Astrocyte of the cerebellum (primary cell): ENCODE measurements around the gene CHMP3.
"Not testable (repeated sequence)": the region's sequence is repeated elsewhere in the genome, so short reads cannot be mapped to it uniquely, and the experiment has no call there.

Experiments
- DNase-seq: peaks from one replicate; pipeline ENCODE4 v3.0.0-alpha.2; 2011; ENCODE audit warnings: low read depth
- H3K4me3 ChIP-seq: 2 replicates; pipeline ENCODE4 v1.5.1; 2011; ENCODE audit warnings: mild to moderate bottlenecking, low read depth, low read length, moderate library complexity
- in situ Hi-C: cut with HindIII; loops from 2 replicates; pipeline ENCODE4 v1.10.0; 2017; ENCODE audit warnings: low sequenced_read_pairs
- TF ChIP-seq, protein P1 (sequence below): IDR thresholded peaks from 2 replicates; pipeline ENCODE4 v1.5.1; 2012; ENCODE audit warnings: low read length, low read depth, moderate library complexity, mild to moderate bottlenecking; ENCODE audit errors: missing control alignments

CHMP3 gene

DNA sequence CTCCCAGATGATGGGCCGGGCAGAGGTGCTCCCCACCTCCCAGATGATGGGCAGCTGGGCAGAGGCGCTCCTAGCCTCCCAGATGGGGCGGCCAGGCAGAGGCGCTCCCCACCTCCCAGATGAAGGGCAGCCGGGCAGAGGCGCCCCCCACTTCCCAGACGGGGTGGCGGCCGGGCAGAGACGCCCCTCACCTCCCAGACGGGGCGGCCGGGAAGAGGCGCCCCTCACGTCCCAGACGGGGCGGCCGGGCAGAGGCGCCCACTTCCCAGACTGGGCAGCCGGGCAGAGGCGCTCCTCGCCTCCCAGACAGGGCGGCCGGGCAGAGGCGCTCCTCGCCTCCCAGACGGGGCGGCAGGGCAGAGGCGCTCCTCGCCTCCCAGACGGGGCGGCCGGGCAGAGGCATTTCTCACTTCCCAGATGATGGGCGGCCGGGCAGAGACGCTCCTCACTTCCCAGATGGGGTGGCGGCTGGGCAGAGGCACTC, 14.3 kb downstream of the CHMP3 start:
- H3K4me3 ChIP-seq, DNase-seq, in situ Hi-C loops: not testable (repeated sequence)

DNA sequence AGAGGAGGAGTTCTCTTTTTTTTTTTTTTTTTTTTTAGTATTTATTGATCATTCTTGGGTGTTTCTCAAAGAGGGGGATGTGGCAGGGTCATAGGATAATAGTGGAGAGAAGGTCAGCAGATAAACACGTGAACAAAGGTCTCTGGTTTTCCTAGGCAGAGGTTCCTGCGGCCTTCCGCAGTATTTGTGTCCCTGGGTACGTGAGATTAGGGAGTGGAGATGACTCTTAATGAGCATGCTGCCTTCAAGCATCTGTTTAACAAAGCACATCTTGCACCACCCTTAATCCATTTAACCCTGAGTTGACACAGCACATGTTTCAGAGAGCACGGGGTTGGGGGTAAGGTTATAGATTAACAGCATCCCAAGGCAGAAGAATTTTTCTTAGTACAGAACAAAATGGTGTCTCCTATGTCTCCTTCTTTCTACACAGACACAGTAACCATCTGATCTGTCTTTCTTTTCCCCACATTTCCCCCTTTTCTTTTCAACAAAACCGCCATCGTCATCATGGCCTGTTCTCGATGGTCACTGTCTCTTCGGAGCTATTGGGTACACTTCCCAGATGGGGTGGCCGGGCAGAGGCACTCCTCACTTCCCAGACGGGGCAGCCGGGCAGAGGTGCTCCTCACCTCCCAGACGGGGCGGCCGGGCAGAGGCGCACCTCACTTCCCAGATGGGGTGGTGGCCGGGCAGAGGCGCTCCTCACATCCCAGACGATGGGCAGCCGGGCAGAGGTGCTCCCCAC, 14.9 kb downstream of the CHMP3 start:
- H3K4me3 ChIP-seq, DNase-seq, in situ Hi-C loops: not testable (repeated sequence)

DNA sequence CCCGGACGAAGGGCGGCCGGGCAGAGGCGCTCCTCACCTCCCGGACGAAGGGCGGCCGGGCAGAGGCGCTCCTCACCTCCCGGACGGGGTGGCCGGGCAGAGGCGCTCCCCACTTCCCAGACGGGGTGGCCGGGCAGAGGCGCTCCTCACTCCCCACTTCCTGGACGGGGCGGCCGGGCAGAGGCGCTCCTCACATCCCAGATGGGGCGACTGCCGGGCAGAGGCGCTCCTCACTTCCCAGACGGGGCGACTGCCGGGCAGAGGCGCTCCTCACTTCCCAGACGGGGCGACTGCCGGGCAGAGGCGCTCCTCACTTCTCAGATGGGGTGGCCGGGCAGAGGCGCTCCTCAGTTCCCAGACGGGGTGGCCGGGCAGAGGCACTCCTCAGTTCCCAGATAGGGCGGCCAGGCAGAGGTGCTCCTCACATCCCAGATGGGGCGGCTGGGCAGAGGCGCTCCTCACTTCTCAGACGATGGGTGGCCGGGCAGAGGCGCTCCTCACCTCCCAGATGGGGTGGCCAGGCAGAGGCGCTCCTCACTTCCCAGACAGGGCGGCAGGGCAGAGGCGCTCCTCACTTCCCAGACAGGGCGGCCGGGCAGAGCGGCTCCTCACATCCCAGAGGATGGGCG, 17.8 kb downstream of the CHMP3 start:
- in situ Hi-C loops, H3K4me3 ChIP-seq, DNase-seq: not testable (repeated sequence)

DNA sequence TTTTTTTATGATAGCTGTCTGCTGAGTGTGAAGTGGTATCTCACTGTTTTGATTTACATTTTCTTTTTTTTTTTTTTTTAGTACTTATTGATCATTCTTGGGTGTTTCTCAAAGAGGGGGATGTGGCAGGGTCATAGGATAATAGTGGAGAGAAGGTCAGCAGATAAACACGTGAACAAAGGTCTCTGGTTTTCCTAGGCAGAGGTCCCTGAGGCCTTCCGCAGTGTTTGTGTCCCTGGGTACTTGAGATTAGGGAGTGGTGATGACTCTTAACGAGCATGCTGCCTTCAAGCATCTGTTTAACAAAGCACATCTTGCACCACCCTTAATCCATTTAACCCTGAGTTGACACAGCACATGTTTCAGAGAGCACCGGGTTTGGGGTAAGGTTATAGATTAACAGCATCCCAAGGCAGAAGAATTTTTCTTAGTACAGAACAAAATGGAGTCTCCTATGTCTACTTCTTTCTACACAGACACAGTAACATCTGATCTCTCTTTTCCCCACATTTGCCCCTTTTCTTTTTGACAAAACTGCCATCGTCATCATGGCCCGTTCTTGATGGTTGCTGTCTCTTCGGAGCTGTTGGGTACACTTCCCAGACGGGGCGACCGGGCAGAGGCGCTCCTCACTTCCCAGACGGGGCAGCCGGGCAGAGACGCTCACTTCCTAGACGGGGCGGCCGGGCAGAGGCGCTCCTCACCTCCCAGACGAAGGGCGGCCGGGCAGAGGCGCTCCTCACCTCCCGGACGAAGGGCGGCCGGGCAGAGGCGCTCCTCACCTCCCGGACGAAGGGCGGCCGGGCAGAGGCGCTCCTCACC, 18.8 kb downstream of the CHMP3 start:
- H3K4me3 ChIP-seq, DNase-seq, in situ Hi-C loops: not testable (repeated sequence)

DNA sequence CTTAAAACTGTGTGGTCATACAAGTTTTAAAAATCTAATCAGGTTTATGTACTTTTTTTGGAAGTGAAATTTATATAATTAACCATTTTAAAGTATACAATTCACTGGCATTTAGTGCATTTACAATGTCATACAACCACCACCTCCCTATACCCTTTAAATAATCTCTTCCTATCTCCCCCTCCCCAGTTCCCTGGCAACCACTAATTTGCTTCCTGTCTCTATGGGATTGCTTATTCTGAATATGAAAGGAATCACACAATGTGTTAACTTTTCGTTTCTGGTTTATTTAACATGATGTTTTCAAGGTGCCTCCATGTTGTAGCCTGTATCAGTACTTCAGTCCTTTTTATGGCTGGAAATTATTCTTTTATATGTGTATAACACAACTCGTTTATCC, 19.4 kb downstream of the CHMP3 start:
- DNase-seq = no peak
- TF ChIP-seq, protein P1, sequence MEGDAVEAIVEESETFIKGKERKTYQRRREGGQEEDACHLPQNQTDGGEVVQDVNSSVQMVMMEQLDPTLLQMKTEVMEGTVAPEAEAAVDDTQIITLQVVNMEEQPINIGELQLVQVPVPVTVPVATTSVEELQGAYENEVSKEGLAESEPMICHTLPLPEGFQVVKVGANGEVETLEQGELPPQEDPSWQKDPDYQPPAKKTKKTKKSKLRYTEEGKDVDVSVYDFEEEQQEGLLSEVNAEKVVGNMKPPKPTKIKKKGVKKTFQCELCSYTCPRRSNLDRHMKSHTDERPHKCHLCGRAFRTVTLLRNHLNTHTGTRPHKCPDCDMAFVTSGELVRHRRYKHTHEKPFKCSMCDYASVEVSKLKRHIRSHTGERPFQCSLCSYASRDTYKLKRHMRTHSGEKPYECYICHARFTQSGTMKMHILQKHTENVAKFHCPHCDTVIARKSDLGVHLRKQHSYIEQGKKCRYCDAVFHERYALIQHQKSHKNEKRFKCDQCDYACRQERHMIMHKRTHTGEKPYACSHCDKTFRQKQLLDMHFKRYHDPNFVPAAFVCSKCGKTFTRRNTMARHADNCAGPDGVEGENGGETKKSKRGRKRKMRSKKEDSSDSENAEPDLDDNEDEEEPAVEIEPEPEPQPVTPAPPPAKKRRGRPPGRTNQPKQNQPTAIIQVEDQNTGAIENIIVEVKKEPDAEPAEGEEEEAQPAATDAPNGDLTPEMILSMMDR = no peak
- in situ Hi-C loops = no loop called here
- no peak overlapping the region for H3K4me3 ChIP-seq

DNA sequence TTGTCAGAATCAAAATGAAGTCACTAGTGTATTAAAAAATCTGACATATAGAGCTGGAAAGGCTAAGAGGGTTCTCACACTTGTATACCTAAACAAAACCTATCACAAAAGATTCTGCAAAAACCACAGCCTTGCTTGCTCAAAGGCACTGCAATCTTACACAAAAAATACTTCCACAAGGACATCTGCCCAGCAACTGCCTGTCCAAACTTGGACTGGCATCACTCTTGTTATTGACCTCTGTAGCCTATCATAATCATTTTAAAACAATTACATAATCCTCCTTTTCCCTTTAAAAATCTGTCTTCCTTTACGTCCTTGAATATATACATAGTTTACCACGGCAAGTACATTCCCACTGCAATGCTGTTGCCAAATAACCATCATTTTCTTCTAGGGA, 19.9 kb downstream of the CHMP3 start:
- in situ Hi-C loops = no loop called here
- no peak for DNase-seq
- no peak overlapping the region for H3K4me3 ChIP-seq
- TF ChIP-seq, protein P1 = no peak

DNA sequence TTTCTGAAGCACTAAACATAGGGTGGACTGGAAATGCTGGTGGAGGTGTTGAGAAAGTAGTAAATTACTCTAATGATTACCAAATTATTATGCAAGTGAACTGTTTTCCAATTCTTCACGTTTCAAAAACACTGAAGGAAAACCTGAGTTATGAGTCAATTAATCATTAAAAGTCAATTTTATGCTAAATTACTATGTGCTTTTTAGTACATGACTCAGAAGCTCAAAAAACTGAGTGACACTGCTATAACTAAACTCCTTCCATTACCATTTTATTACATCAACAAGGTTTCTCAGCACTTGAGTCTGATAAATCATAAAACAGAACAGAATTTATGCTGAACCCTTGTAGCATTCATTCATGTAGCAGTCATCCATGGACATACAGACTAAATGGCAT, 20.4 kb downstream of the CHMP3 start:
- DNase-seq = no peak
- no peak overlapping the region for H3K4me3 ChIP-seq
- in situ Hi-C loops = no loop called here
- TF ChIP-seq, protein P1 = no peak

DNA sequence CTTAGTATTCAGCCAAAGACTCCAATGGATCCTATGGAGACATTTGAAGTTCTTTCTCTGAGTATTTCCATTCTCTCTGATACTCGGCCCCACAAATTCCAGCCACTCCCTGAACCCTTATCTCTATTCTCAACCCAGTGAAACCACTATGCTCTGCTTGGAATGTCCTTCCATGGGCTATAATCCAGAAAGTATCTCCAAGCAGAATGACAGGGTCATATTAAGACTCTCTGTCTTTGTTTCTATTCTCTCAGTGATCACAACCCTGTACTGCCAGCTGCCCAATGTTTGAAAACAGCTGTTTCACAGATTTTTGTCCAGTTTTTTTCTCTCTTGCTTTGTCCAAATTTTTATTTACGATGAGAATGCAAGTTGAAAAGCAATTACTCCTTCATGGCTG, 21.9 kb downstream of the CHMP3 start:
- DNase-seq = no peak
- H3K4me3 ChIP-seq = no peak overlapping the region
- TF ChIP-seq, protein P1 = no peak
- in situ Hi-C loops = no loop called here
